Activated T-helper 1 cell treated with anti-CD3 and anti-CD28 coated beads, Interleukin-2, amount 50 U/mL, for 16 hours (primary cell): ENCODE data around the gene DENND1A.
A peak's percentile ranks its signal among the peaks of the same experiment; 100 is the strongest.

ENCODE experiments used
- DNase-seq, 2 donors: peaks; one replicate each; pipeline ENCODE4 v3.0.0-alpha.2; 2020; ENCODE audit warnings: low read depth in 1 of 2, low spot score in 1 of 2

Gene DENND1A

GRCh38 chr9:123365881-123366528, 563.9 kb downstream of the DENND1A start:
- DNase-seq = no peak

DNA sequence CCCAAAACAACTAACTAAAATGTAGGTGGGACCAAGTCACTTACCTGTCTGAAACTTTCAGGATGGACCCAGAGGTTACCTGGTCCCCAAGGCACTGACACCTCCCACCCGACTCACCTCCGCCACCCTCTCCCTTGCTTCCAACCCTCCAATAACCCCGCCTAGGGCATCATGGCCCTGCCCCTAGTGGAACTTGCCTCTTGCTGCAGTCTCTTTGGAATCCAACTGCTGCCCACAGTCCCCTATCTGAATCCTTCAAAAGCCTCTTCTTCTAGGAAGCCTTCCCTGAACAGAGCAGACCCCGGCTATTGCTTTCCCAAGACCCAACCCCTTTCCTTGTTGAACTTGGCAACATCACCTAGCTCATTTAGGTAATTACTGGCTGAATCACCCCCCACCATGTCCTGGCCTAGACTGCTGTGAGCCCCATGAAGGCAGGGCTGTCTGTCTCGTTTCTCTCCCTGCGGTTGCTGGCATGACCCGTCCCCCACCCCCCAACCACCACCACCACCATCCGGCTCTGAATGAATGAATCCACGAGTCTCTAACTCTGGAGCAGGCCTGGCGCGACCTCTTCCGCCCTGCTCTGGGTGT, 564.5 kb downstream of the DENND1A start:
- DNase-seq = no peak

DNA sequence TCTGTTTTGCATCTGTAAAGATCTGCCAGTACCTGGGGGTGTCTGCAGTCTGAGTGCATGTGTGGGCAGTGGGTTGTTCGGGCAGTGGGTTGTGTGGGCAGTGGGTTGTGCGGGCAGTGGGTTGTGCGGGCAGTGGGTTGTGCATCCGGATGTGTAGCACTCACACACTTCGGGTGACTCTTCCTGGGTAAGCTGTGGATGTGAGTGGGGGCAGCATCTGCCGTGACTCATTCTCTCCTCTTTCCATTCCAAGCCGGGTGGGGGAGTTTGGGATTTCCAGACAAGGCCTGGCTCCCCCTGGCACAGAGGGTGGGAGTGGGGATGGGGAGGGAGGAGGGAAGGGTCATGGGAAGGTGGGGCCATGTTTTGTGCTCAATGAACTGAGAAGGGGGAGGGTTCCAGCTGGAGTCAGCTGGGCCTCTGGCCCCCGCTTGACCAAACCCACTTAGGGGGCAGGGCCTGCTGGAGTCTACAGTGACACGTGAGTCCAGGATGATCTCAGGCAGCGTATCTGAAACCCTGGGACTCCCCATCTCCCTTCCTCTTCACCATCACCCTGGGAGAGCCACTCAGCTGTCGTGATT, 565.6 kb downstream of the DENND1A start:
- no peak for DNase-seq

DNA sequence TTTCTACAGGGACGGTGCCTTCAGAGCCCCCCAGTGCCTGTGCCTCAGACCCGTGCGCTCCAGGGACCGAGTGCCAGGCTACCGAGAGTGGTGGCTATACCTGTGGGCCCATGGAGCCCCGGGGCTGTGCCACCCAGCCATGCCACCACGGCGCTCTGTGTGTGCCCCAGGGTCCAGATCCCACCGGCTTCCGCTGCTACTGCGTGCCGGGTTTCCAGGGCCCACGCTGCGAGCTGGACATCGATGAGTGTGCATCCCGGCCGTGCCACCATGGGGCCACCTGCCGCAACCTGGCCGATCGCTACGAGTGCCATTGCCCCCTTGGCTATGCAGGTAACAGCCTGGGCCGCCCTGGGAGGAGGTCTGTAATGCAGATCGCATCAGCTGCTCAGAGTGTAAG, 567.1 kb downstream of the DENND1A start:
- no peak for DNase-seq

DNA sequence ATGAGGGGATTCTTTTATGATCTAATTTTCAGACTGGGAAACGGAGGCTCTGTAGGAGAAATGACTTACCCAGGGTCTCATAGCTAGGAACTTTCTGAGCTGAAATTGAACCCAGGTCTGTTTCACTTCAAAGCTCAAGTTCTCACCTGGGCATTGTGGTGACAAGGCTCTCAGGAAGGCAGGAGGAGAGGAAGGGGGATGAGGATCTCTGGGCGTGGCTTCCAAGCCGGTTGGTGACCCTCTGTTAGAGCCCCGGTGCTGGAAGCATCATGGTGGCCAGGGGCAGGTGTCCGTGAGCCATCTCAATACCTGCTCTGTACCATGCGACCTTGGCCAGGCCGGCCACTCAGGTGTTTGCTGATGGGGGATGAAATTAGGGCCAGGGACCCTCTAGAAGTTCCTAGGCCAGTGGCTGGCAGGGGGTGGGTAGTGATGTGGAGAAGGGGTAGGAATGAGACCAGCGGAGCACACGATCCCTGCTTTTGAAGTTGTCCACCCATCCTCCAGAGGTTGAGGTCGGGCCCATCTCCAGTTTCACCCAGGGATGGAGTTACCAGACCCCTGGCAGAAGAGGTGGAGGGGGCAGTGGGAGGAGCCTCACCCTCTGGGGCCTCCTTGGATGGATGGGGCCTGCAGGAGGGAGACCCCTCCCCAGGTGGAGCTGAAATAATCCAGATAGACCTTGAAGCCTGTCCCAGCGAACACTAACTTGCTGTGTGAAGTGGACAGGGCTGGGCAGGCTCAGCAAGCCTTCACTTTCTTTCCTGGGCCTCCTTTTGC, 568.0 kb downstream of the DENND1A start:
- no peak for DNase-seq

DNA sequence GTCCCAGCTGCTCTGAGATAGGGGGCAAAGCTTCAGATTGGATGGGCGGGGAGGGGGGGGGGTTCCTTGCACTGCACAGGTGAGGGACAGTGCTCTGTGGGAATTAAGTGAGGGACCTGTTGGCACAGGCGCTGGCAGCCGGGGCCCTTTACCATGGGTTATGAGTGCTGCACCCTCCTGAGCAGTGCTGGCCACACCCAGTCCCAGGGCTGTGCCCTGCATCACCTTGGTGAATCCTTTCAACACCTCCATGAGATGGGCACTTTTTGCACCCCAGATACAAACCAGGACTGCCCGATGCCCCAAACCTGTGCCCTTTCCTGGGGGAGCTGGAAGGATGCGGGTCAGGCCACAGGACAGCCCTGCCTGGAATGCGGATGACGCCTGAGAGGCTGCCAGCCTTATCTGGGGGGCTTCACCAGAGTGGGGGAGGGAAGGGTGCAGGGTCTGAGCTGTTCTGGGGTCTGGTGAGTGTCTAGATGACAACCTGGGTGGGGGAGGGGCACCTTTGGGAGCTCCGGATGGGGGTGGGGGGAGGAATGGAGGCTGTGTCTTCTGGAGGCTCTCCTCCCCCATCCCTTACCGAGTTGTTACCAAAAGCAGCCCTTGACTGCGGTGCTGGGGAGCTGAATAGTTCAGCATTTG, 568.7 kb downstream of the DENND1A start:
- no peak for DNase-seq

- DNase-seq = no peak
These were observed 569.5 kb downstream of the DENND1A start for GRCh38 chr9:123360161-123361085.

DNA sequence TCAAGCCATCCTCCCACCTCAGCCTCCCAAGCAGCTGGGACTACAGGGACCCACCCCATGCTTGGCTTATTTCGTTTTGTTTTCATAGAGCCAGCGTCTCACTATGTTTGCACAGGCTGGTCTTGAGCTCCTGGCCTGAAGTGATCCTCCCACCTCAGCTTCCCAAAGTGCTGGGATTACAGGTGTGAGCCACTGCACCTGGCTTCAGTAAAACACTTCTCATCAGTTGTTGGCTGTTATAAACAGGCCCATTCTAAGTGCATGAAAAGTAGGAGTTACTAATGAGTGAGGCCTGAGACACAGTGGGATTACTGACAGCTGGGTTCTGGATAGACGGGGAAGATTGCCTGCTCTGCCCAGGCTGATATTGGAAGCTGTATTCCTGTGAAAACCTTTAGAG, 570.4 kb downstream of the DENND1A start:
- no peak for DNase-seq

DNA sequence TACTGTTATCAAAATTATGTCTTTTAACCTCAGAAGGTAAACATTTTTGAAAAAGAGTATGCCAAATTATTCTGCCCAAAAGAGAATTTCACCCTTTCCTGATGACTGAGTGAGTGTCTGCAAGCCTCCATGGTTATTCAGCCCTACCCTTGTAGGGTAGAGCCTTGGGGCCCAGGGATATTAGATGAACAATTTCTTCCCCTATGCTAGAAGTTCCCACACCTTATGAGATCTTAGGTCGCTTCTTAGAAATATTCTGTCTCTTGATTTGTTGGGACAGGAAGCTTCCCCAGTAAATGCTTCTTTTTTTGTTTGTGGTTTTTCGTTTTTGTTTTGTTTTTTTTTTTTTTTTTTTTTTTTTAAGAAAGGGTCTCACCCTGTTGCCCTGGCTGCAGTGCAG, 570.8 kb downstream of the DENND1A start:
- DNase-seq = no peak

DNA sequence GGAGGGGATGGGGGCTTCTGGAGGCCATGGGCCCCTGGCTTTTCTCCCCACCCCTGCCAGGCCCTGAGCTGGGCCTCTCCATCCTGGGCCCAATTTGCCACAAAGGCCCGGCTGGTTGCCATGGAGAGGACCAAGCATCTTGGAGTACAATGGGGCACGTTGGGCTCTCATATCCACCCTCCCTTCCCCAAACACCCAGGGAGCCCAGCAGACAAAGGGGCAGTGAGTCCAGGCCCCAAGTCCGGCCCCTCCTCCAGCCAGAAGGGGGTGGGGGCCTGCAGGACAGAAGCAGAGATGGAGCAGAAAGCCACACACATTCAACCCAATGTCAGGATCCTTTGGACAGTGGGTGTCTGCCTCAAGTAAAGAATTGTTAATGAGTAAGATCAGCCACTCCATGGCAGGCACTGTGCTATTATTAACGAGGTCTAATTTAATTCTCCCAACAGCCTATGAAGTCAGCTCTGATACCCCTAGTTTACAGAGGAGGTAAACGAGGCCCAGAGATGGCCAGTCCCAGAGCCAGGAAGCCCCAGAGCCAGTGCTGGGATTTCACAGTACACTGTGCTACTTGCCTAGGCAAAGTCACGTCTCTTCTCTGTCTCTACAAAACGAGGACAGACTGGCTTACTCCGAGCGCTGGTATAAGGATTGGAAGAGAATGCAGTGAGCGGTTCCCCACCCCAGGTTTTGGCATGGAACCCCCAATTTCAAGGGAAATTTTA, 571.6 kb downstream of the DENND1A start:
- DNase-seq = no peak

DNA sequence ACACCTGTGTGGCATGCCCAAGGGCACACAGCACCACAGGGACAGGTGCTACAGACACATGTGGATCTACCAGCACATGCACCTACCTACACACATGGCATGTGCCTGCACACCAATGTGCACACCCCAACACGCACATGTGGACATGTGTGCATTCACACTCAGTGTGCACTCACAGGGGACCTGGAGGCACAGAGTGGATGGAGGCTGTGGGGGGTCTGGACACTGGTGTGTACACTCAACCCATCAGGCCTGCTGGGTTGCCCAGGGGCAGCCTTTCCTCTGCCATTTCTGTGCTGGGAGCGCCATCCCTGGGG, 572.2 kb downstream of the DENND1A start:
- no peak for DNase-seq

- DNase-seq = no peak
These were observed 572.8 kb downstream of the DENND1A start for GRCh38 chr9:123356851-123357742.

DNA sequence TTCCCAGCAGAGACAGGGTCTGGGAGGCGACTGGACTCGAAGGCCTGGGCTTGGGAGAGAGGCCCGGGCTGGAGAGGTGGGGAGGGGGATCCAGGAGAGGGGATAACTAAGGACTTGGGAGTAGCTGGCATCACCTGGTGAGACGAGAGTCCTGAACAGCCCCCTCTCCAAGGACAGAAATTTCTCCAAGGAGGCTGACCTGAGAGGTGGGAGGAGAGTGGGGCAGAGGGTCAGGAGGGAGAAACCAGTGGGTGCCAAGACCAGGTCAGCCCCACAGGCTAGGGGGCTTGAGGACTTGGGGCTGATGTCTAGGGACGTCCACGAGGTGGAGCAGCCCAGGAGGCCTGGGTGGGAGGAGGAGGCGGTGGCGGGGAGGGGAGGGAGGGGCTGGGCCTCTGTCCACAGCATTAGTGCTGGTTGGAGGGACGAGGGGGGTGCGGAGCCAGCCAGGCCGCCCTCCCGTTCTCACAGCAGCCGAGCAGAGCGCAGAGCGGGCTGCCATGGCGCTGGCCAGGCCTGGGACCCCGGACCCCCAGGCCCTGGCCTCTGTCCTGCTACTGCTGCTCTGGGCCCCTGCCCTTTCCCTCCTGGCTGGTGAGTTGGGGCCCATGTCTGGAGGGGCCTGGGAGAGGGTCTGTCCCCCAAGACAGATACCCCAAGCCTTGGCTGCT, 574.0 kb downstream of the DENND1A start, which contains the start of gene CRB2:
Gene CRB2 (plus strand): TSS at position 437 of the 671 bp plus-strand sequence. CDS start 64 bp downstream, at position 501.
- no peak for DNase-seq

GRCh38 chr9:123354806-123355508, 575.0 kb downstream of the DENND1A start:
- no peak for DNase-seq

- DNase-seq = peak; percentile 19 to 30
These were observed 575.8 kb downstream of the DENND1A start for GRCh38 chr9:123353984-123354591.

DNA sequence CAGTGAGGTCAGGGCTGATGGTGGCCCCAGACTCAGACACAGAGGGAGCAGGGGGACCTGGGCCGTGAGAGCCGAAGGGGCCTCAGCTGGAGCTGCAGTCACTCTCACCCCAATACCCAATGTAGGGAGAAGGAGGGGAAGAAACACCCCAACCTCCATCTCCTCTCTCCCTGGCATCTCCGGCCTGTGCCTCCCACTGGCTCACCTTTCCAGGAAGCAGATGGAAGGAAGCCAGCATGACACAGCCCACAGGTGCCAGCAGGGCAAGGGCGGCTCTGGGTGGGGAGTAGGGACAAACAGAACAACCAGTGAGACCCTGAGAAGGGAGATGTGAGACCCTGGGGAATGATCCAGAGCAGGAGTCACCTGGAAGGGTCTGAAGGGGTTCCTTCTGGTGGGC, 576.9 kb downstream of the DENND1A start:
- no peak for DNase-seq

GRCh38 chr9:123350590-123351310, 579.2 kb downstream of the DENND1A start:
- no peak for DNase-seq
